VCaP (cell line): Measurements from ENCODE around the gene STAMBP.

Experiments
- H3K27ac ChIP-seq: fragments of 450-650 bp; 2 replicates; pipeline ENCODE4 v1.5.1; 2017
- TF ChIP-seq, protein P1 (sequence below): fragments of 450-650 bp; conservative IDR thresholded peaks from 2 replicates; pipeline ENCODE4 v1.5.1; 2017; ENCODE audit warnings: mild to moderate bottlenecking, moderate library complexity

The STAMBP gene

DNA sequence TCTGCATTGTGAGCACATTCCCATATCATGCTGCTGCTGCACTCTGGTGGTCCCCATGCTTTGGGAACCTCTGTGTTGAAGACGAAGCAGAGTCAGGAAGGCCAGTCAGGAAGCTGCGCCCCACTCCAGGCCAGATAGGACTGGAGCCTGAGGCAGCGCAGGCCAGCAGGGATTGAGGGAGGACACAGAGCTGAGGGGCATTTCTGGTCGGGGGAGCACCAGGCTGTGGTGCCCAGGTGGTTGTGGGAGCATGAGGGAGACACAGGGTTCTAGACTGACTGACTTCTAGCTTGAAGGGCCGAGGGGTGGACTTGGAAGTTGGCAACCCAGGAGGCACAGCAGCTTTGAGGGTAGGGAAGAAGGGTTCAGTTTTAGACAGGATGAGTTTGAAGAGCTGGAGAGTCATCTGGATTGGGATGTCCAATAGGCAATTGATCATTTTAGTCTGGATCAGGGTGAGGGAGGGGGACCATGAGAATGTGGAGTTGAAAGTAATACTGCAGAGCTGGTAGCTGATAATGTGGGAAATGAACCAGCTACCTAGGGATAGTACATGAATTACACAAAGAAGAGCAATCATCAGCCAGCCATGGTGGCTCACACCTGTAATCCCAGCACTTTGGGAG lies 62.6 kb downstream of the STAMBP start:
- TF ChIP-seq, protein P1, sequence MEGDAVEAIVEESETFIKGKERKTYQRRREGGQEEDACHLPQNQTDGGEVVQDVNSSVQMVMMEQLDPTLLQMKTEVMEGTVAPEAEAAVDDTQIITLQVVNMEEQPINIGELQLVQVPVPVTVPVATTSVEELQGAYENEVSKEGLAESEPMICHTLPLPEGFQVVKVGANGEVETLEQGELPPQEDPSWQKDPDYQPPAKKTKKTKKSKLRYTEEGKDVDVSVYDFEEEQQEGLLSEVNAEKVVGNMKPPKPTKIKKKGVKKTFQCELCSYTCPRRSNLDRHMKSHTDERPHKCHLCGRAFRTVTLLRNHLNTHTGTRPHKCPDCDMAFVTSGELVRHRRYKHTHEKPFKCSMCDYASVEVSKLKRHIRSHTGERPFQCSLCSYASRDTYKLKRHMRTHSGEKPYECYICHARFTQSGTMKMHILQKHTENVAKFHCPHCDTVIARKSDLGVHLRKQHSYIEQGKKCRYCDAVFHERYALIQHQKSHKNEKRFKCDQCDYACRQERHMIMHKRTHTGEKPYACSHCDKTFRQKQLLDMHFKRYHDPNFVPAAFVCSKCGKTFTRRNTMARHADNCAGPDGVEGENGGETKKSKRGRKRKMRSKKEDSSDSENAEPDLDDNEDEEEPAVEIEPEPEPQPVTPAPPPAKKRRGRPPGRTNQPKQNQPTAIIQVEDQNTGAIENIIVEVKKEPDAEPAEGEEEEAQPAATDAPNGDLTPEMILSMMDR, result no peak
- no peak overlapping the region for H3K27ac ChIP-seq

DNA sequence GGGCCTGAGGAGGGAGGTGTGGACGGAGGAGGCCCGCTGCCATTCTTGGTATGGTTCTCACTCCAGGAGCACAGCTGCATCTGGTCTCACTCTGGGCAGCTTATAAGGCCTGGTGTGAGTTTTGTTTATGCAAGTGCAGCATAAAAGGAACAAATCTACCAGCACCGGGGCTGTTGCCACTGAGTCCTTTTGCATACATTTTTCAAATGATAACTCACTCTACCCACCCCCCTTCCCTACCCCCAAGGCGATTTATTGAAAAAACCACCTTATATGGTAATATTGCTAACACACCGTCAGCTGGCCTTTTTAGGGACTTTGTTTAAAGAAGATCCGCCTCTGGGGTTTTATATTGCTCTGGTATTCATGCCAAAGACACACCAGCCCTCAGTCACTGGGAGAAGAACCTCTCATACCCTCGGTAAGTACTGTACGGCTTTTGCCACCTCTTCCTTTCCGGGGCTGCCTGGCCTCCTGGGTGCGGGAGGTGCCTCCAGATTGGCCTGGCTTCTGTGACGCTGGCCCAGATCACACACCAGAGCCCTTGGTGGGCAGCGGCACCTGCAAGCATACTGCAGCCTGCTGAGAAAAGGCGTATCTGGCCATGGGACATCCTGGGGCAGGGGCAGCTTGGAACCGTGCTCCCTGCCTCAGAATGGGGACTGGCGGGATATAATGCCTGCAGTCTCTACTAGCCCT lies 64.0 kb downstream of the STAMBP start, which contains the start of gene ACTG2:
Gene ACTG2, plus strand, starts transcription at position 378 of the 699 bp plus-strand sequence. CDS start 8,304 bp downstream, outside the sequence.
- H3K27ac ChIP-seq, result no peak within 1 kb of the TSS
- TF ChIP-seq, protein P1, result no peak

DNA sequence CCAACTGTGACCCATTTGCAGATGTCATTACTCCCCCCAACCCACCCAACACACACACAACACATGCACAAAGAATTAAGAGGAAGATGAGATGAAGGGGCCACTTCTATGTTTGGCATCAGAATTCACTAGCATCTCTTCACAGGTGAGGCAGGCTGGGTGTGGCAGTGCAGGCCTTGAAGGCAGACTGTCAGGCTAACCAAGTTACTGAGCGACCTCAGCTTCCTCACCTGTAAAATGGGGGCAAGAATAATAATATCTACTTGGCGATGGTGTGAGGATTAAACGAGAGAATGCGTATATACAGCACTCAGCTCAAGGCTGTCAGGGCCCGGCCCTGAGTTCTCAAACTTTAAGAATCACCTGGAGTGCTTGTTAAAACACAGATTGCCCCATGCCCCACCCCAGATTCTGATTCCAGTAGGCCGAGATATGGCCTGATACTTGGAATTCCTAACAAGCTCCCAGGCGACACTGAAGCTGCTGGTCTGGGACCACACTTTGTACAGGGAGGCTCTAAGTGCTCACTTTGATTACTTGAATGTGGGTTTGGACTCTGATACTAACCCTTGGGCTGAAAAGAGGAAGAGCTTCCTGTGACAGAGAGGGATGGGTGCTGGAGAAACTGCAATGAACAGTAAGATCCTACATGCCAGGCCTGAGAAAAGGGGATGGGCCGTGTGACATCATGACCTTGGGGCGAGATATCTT lies 65.2 kb downstream of the STAMBP start:
- H3K27ac ChIP-seq, result no peak overlapping the region

DNA sequence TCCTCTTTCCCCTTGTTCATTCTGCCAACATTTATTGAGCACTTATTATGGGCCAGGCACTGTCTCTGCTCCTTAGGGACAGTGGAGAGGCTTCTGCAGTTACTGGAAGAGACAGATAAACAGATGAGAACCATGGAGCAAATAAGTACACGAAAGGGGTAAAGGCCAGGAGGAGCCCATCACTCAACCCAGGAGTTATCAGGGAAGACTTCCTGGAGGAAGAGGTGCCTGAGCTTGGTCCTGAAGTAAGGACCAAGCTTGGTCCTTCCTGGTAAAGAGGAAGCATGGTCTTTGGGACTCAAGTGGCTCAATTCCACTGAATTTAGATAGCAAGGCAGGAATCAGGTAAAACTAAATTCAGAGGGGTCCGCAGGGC lies 65.7 kb downstream of the STAMBP start:
- no peak overlapping the region for H3K27ac ChIP-seq
- TF ChIP-seq, protein P1, result no peak

More for the DNA sequence above, 65.2 kb downstream of the STAMBP start:
- TF ChIP-seq, protein P1, result no peak

DNA sequence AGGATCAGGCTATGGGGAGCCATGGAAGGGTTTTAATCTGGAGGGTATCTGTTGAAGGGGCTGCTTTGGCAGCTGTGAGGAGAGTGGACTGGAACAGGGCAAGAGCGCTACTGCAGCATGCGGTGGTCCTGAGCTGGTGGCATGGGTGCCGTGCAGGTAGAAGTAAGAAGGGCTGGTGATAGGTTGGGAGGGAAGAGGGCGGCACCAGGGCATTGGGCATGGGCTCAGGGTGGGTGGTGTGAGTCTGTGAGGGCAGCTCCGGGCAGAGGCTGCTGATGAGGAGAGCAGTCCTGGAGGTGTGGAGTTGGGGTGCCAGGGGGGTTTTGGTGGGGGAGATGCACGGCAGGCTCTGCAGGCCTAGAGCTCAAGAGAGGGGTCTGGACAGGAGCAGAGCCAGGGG lies 66.1 kb downstream of the STAMBP start:
- TF ChIP-seq, protein P1, result no peak
- H3K27ac ChIP-seq, result no peak overlapping the region

DNA sequence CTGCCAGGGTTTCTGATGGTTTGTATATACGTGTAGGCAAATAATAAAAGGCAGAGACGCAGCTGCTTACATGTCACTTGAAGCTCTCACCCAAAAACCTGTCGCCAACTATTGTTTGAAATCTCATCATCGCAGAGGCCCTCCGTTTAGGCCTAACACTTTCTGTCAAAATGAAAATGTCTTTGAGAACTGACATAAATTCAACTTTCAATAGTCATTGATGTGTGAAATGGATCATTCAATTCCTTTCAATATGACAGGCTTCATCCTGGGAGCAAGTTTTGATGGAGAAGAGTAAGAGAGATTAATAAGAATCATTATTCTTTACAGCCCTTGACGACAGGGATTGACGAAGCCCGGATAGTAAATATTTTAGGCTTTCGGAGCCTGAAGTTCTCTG lies 66.7 kb downstream of the STAMBP start:
- H3K27ac ChIP-seq, result no peak overlapping the region
- TF ChIP-seq, protein P1, result no peak
